B cell (primary cell): Measurements from ENCODE around the gene CCNH. TPM values are rescaled to one million over a fixed set of nuclear protein-coding genes. Genes with fewer than 3 reads are reported as not detected.

Source experiments
- ATAC-seq: fragments of 200-7000 bp; cut with Tn5 transposase; one replicate; pipeline ENCODE4 v1.10.0; 2021; ENCODE audit warnings: low read depth, mild to moderate bottlenecking, moderate number of reproducible peaks, moderate library complexity
- CTCF ChIA-PET: fragments of 350-600 bp; sonication (Branson Sonifier 250); formaldehyde crosslinking; loops from one replicate; lab custom pipeline; 2021; ENCODE audit warnings: antibody characterized with exemption, inconsistent platforms; lab: Charles Lee
- POLR2A ChIA-PET: fragments of 350-600 bp; sonication (Branson Sonifier 250); formaldehyde crosslinking; loops from one replicate; lab custom pipeline; 2021; ENCODE audit warnings: antibody characterized with exemption; lab: Charles Lee
- DNase-seq: peaks from one replicate; pipeline ENCODE4 v3.0.0; 2013
- H2AFZ ChIP-seq: 2 replicates; pipeline ENCODE4 v1.6.1; 2012; ENCODE audit warnings: mild to moderate bottlenecking, low read depth, low read length; ENCODE audit not compliant: insufficient read depth, poor library complexity, severe bottlenecking
- H3K27ac ChIP-seq, 2 donors: 1 replicate in 1 of 2; 2 replicates in 1 of 2; pipeline ENCODE4 v1.5.1; 2012 to 2013; ENCODE audit warnings: low read length in 2 of 2, mild to moderate bottlenecking in 2 of 2, moderate library complexity in 1 of 2
- H3K27me3 ChIP-seq, 4 experiments: fragments of 200-600 bp in 1 of 4; sonication (generic) in 1 of 4; replicated peaks in 1 of 4; 1 replicate in 2 of 4; 2 replicates in 2 of 4; pipeline versions ENCODE4 v1.6.1 to v1.7.0; 2013 to 2016; ENCODE audit warnings: low read length in 3 of 4, mild to moderate bottlenecking in 2 of 4, mixed read lengths in 1 of 4, moderate library complexity in 1 of 4; ENCODE audit not compliant: insufficient read depth in 4 of 4, control insufficient read depth in 3 of 4; ENCODE audit errors: control extremely low read depth in 1 of 4
- H3K36me3 ChIP-seq, 2 experiments: replicated peaks in 1 of 2; 1 replicate in 1 of 2; 2 replicates in 1 of 2; pipeline versions ENCODE4 v1.6.1 to v1.7.1; 2013; ENCODE audit warnings: low read length in 1 of 2; ENCODE audit not compliant: insufficient read depth in 2 of 2, control insufficient read depth in 1 of 2; ENCODE audit errors: control extremely low read depth in 1 of 2, extremely low read depth in 1 of 2
- H3K4me1 ChIP-seq, 2 donors: fragments of 200-600 bp in 1 of 2; sonication (generic) in 1 of 2; 1 replicate in 1 of 2; 2 replicates in 1 of 2; pipeline versions ENCODE4 v1.5.1 to v1.6.1; 2013 to 2017; ENCODE audit warnings: low read length in 2 of 2; ENCODE audit not compliant: control insufficient read depth in 2 of 2, insufficient read depth in 2 of 2
- H3K4me2 ChIP-seq: replicated peaks from 2 replicates; pipeline ENCODE3; 2012; ENCODE audit warnings: mild to moderate bottlenecking, low read depth, low read length; ENCODE audit not compliant: poor library complexity, severe bottlenecking
- H3K4me3 ChIP-seq, 5 experiments: fragments of 200-600 bp in 1 of 5; sonication (generic) in 1 of 5; 1 replicate in 3 of 5; 2 replicates in 2 of 5; pipeline versions ENCODE4 v1.5.1 to v1.7.0; 2011 to 2016; ENCODE audit warnings: low read length in 4 of 5, mild to moderate bottlenecking in 4 of 5, low read depth in 2 of 5, control low read depth in 1 of 5, moderate library complexity in 1 of 5; ENCODE audit not compliant: insufficient read depth in 1 of 5; ENCODE audit errors: control extremely low read depth in 1 of 5, extremely low read depth in 1 of 5
- H3K79me2 ChIP-seq: fragments of 200-600 bp; sonication (generic); one replicate; pipeline ENCODE4 v1.6.0; 2016; ENCODE audit warnings: low read length; ENCODE audit not compliant: control insufficient read depth, insufficient read depth
- H3K9ac ChIP-seq: fragments of 200-600 bp; sonication (generic); 2 replicates; pipeline ENCODE4 v1.6.1; 2017; ENCODE audit warnings: mild to moderate bottlenecking, low read length, moderate library complexity
- H3K9me3 ChIP-seq, 3 donors: one replicate each; pipeline versions ENCODE4 v1.6.1 to v1.7.1; 2013; ENCODE audit warnings: low read length in 2 of 3; ENCODE audit not compliant: control insufficient read depth in 2 of 3, insufficient read depth in 1 of 3; ENCODE audit errors: control extremely low read depth in 1 of 3
- H4K20me1 ChIP-seq: 2 replicates; pipeline ENCODE4 v1.6.0; 2012; ENCODE audit warnings: mild to moderate bottlenecking, low read length; ENCODE audit not compliant: insufficient read depth, control insufficient read depth, poor library complexity, severe bottlenecking
- H3K27ac Mint-ChIP-seq: one replicate; pipeline ENCODE4 v1.8.0; 2021; ENCODE audit warnings: mixed read lengths
- H3K27me3 Mint-ChIP-seq: one replicate; pipeline ENCODE4 v1.8.0; 2021; ENCODE audit warnings: mixed read lengths
- H3K4me1 Mint-ChIP-seq: one replicate; pipeline ENCODE4 v1.8.0; 2021; ENCODE audit warnings: mixed read lengths
- H3K4me3 Mint-ChIP-seq: one replicate; pipeline ENCODE4 v1.8.0; 2021; ENCODE audit warnings: mixed read lengths
- H3K9me3 Mint-ChIP-seq: one replicate; pipeline ENCODE4 v1.8.0; 2022; ENCODE audit warnings: mixed read lengths; ENCODE audit not compliant: insufficient read depth
- CTCF ChIP-seq: fragments of 200-600 bp; IDR thresholded peaks from one replicate; pipeline ENCODE4 v1.8.0; 2022; ENCODE audit warnings: antibody characterized with exemption, mild to moderate bottlenecking
- EZH2 ChIP-seq: IDR thresholded peaks from 2 replicates; pipeline ENCODE4 v1.6.1; 2012; ENCODE audit warnings: borderline replicate concordance, low read depth, mild to moderate bottlenecking, moderate library complexity, low read length; ENCODE audit not compliant: insufficient read depth, poor library complexity, severe bottlenecking
- WGBS: methylation state at CpG from one replicate; pipeline ENCODE4 v1.1.5; 2013; ENCODE audit warnings: missing lambda C conversion rate; ENCODE audit not compliant: insufficient coverage; 5-methylcytosine and 5-hydroxymethylcytosine counted together
- intact Hi-C: fragments of 100-400 bp; cut with micrococcal nuclease; formaldehyde crosslinking; loops from one replicate; pipeline ENCODE4 v1.10.0; 2022
- polyA plus RNA-seq: library from polyadenylated mRNA; depleted of rRNA; stranded (reverse); fragments of >200 nt; gene quantifications from 2 replicates; pipeline ENCODE4 v1.2.3, GENCODE V29; 2012
- total RNA-seq, 2 donors: library from RNA; stranded (reverse); fragments of 120-200 nt in 1 of 2; gene quantifications; 1 replicate in 1 of 2; 2 replicates in 1 of 2; pipeline versions ENCODE4 v1.2.3 to v1.2.4, GENCODE V29; 2013 to 2022

CCNH gene
- total and polyA plus RNA-seq, 2 donors (not counting 1 experiment from before 2014, with no cell fraction given), result 59.2 to 120 TPM

- Histone ChIP-seq H3K36me3 (no peaks in the 10 kb centered on the region), H3K4me2 (no peak overlapping the region), H3K27ac (no peak overlapping the region), H3K9ac (no peak overlapping the region), H2AFZ (no peak overlapping the region), H3K79me2 (no peaks in the 10 kb centered on the region), H3K4me3 (no peak overlapping the region), H4K20me1 (no peaks in the 10 kb centered on the region), H3K9me3 (peaks cover 0 to 3% (median 0%) of the 10 kb centered on the region in 3 donors), H3K27me3 (peaks cover 0 to 7% (median 2%) of the 10 kb centered on the region in 4 experiments), H3K4me1 (no peaks in the 10 kb centered on the region)
- H3K9me3 Mint-ChIP-seq, result no peaks in the 10 kb centered on the region
- H3K27ac Mint-ChIP-seq, result no peak overlapping the region
- no peaks in the 10 kb centered on the region for H3K4me1 Mint-ChIP-seq
- intact Hi-C loops, result no loop called here
- WGBS, result no CpG with 5 or more reads among the region's 1 CpG
- no peak overlapping the region for H3K4me3 Mint-ChIP-seq
- ChIA-PET POLR2A (no interaction called here), CTCF (no interaction called here)
- TF ChIP-seq CTCF, result no peak
- no peak for TF ChIP-seq EZH2
- H3K27me3 Mint-ChIP-seq, result peaks cover 15% of the 10 kb centered on the region
- no peak for DNase-seq
- ATAC-seq, result no peak
Measured at GRCh38 chr5:87434461-87434860, 21.7 kb upstream of the CCNH start.

- Histone ChIP-seq H3K4me1 (no peaks in the 10 kb centered on the region), H3K9me3 (no peaks in the 10 kb centered on the region), H2AFZ (no peak overlapping the region), H3K27me3 (peaks cover 0 to 7% (median 2%) of the 10 kb centered on the region in 4 experiments), H3K27ac (no peak overlapping the region), H3K4me2 (no peak overlapping the region), H3K79me2 (no peaks in the 10 kb centered on the region), H3K36me3 (no peaks in the 10 kb centered on the region), H3K9ac (no peak overlapping the region), H3K4me3 (no peak overlapping the region), H4K20me1 (no peaks in the 10 kb centered on the region)
- WGBS, result no CpG with 5 or more reads among the region's 1 CpG
- DNase-seq, result no peak
- no peak for ATAC-seq
- intact Hi-C loops, result no loop called here
- ChIA-PET POLR2A (no interaction called here), CTCF (no interaction called here)
- Mint-ChIP-seq H3K27me3 (peaks cover 18% of the 10 kb centered on the region), H3K4me3 (no peak overlapping the region), H3K27ac (no peak overlapping the region), H3K9me3 (no peaks in the 10 kb centered on the region), H3K4me1 (no peaks in the 10 kb centered on the region)
- no peak for TF ChIP-seq CTCF
- TF ChIP-seq EZH2, result no peak
Measured at GRCh38 chr5:87433945-87434344, 21.2 kb upstream of the CCNH start.
